MM.1S (cell line): Measurements from ENCODE around the gene GRAMD1B.

Source experiments
- DNase-seq: peaks from one replicate; pipeline ENCODE4 v3.0.0-alpha.2; 2015
- H2AFZ ChIP-seq: fragments of 300-600 bp; sonication (generic); 2 replicates; pipeline ENCODE4 v1.6.0; 2016; ENCODE audit warnings: antibody characterized with exemption, low read length
- H3F3A ChIP-seq: fragments of 300-600 bp; sonication (generic); 2 replicates; pipeline ENCODE4 v1.6.1; 2016; ENCODE audit warnings: mild to moderate bottlenecking, antibody characterized with exemption, low read length, moderate library complexity, mixed read lengths; ENCODE audit not compliant: insufficient read depth
- H3K27ac ChIP-seq: fragments of 300-600 bp; sonication (generic); 2 replicates; pipeline ENCODE4 v1.5.1; 2016; ENCODE audit warnings: mild to moderate bottlenecking, low read length
- H3K27me3 ChIP-seq: fragments of 300-600 bp; sonication (generic); replicated peaks from 2 replicates; pipeline ENCODE4 v1.6.0; 2016; ENCODE audit warnings: low read length; ENCODE audit not compliant: insufficient read depth
- H3K36me3 ChIP-seq: fragments of 300-600 bp; sonication (generic); replicated peaks from 2 replicates; pipeline ENCODE4 v1.6.1; 2016; ENCODE audit warnings: mild to moderate bottlenecking, low read length, mixed read lengths; ENCODE audit not compliant: insufficient read depth
- H3K4me1 ChIP-seq: fragments of 300-600 bp; sonication (generic); 2 replicates; pipeline ENCODE4 v1.6.1; 2016; ENCODE audit warnings: low read length, mixed read lengths
- H3K4me2 ChIP-seq: fragments of 300-600 bp; sonication (generic); 2 replicates; pipeline ENCODE4 v1.6.0; 2016; ENCODE audit warnings: low read depth, low read length
- H3K4me3 ChIP-seq: fragments of 300-600 bp; sonication (generic); 2 replicates; pipeline ENCODE4 v1.5.1; 2016; ENCODE audit warnings: low read length, mixed read lengths
- H3K79me2 ChIP-seq: fragments of 300-600 bp; sonication (generic); 2 replicates; pipeline ENCODE4 v1.6.1; 2016; ENCODE audit warnings: mixed run types, low read length, mixed read lengths
- H3K9ac ChIP-seq: fragments of 300-600 bp; sonication (generic); 2 replicates; pipeline ENCODE4 v1.6.1; 2016; ENCODE audit warnings: low read length, mixed read lengths
- H3K9me2 ChIP-seq: fragments of 300-600 bp; sonication (generic); replicated peaks from 2 replicates; pipeline ENCODE4 v1.6.1; 2016; ENCODE audit warnings: mild to moderate bottlenecking, low read length, mixed read lengths; ENCODE audit not compliant: insufficient read depth
- H3K9me3 ChIP-seq: fragments of 300-600 bp; sonication (generic); replicated peaks from 2 replicates; pipeline ENCODE4 v1.6.1; 2016; ENCODE audit warnings: mild to moderate bottlenecking, low read length, mixed read lengths; ENCODE audit not compliant: insufficient read depth
- H4K20me1 ChIP-seq: fragments of 300-600 bp; sonication (generic); 2 replicates; pipeline ENCODE4 v1.6.1; 2016; ENCODE audit warnings: mild to moderate bottlenecking, low read length, moderate library complexity, mixed read lengths; ENCODE audit not compliant: insufficient read depth
- EZH2 ChIP-seq: fragments of 300-600 bp; sonication (generic); optimal IDR thresholded peaks from 2 replicates; pipeline ENCODE3; 2017; ENCODE audit warnings: low read depth, mild to moderate bottlenecking, antibody characterized with exemption, low read length, mixed read lengths
- EZH2phosphoT487 ChIP-seq: fragments of 300-600 bp; sonication (generic); IDR thresholded peaks from 2 replicates; pipeline ENCODE4 v1.6.1; 2018; ENCODE audit warnings: antibody characterized with exemption, low read length
- TF ChIP-seq, protein P1 (sequence below): fragments of 300-600 bp; sonication (generic); IDR thresholded peaks from 2 replicates; pipeline ENCODE4 v1.5.1; 2016; ENCODE audit warnings: antibody characterized with exemption, low read length, mixed read lengths

Gene GRAMD1B

GRCh38 chr11:123525511-123525918, 95.4 kb downstream of the GRAMD1B start:
- Histone ChIP-seq H3K4me3 (no peak overlapping the region), H3K36me3 (no peaks in the 10 kb centered on the region), H3K9me3 (no peaks in the 10 kb centered on the region), H3K4me1 (no peaks in the 10 kb centered on the region), H3K4me2 (no peak overlapping the region), H3K9me2 (no peaks in the 10 kb centered on the region), H4K20me1 (no peaks in the 10 kb centered on the region), H2AFZ (no peak overlapping the region), H3F3A (no peaks in the 10 kb centered on the region), H3K27ac (no peak overlapping the region), H3K79me2 (no peaks in the 10 kb centered on the region), H3K27me3 (no peaks in the 10 kb centered on the region), H3K9ac (no peak overlapping the region)
- TF ChIP-seq, protein P1, sequence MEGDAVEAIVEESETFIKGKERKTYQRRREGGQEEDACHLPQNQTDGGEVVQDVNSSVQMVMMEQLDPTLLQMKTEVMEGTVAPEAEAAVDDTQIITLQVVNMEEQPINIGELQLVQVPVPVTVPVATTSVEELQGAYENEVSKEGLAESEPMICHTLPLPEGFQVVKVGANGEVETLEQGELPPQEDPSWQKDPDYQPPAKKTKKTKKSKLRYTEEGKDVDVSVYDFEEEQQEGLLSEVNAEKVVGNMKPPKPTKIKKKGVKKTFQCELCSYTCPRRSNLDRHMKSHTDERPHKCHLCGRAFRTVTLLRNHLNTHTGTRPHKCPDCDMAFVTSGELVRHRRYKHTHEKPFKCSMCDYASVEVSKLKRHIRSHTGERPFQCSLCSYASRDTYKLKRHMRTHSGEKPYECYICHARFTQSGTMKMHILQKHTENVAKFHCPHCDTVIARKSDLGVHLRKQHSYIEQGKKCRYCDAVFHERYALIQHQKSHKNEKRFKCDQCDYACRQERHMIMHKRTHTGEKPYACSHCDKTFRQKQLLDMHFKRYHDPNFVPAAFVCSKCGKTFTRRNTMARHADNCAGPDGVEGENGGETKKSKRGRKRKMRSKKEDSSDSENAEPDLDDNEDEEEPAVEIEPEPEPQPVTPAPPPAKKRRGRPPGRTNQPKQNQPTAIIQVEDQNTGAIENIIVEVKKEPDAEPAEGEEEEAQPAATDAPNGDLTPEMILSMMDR = no peak
- TF ChIP-seq EZH2phosphoT487 = no peak
- TF ChIP-seq EZH2 = no peak
- no peak for DNase-seq

DNA sequence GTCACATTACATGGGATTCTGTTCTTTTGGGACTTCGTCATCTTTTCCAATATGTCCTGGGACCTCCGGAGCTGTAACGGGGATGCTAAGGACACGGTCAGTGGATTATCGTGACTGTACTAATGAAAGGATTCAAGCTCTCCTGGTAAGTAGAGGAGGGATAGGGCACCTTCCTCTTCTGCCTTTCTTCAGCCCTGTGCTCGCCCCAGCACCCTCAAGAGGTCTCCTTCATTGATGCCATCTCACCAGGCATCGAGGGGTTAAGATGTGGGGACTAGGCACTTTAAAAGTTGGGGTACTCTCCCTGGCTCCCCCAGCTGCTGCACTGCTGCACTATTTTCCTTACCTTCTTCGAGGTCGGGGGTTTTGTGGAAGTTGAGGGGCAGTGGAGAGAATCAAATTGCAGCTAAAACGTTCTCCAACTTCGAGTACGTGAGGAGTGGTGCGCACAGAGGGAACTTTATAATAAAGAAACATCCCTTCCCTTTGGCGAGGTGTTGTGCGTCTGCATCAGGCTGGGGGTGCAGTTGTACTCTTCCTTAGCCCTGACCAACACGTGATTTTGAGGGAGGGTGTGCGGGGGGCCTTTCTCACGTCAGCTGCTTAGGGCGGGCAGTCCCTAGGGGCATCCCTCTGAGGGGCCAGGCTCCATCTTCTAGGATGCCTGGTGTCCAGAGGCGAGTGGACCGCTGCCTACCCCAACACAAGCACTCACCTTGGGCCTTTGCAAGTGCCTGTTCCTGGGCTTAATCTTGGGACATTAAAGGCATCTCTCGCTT, 96.1 kb downstream of the GRAMD1B start:
- H3K9me3 ChIP-seq = no peaks in the 10 kb centered on the region
- no peak overlapping the region for H3K9ac ChIP-seq
- no peak for DNase-seq
- H3K79me2 ChIP-seq = no peaks in the 10 kb centered on the region
- no peaks in the 10 kb centered on the region for H3K36me3 ChIP-seq
- H4K20me1 ChIP-seq = no peaks in the 10 kb centered on the region
- no peak overlapping the region for H3K4me3 ChIP-seq
- no peak overlapping the region for H3K4me2 ChIP-seq
- H3K27ac ChIP-seq = no peak overlapping the region
- no peaks in the 10 kb centered on the region for H3F3A ChIP-seq
- H3K9me2 ChIP-seq = no peaks in the 10 kb centered on the region
- H2AFZ ChIP-seq = no peak overlapping the region
- no peaks in the 10 kb centered on the region for H3K4me1 ChIP-seq
- TF ChIP-seq, protein P1 = no peak
- no peak for TF ChIP-seq EZH2phosphoT487
- H3K27me3 ChIP-seq = no peaks in the 10 kb centered on the region

- no peaks in the 10 kb centered on the region for H3K4me1 ChIP-seq
- TF ChIP-seq EZH2 = no peak
- TF ChIP-seq, protein P1 = no peak
- TF ChIP-seq EZH2phosphoT487 = no peak
- H3K9me3 ChIP-seq = no peaks in the 10 kb centered on the region
- no peak overlapping the region for H2AFZ ChIP-seq
- no peaks in the 10 kb centered on the region for H3K27me3 ChIP-seq
- no peak overlapping the region for H3K9ac ChIP-seq
- no peak overlapping the region for H3K27ac ChIP-seq
- H3F3A ChIP-seq = no peaks in the 10 kb centered on the region
- H3K9me2 ChIP-seq = no peaks in the 10 kb centered on the region
- DNase-seq = no peak
- no peaks in the 10 kb centered on the region for H3K36me3 ChIP-seq
- no peaks in the 10 kb centered on the region for H3K79me2 ChIP-seq
- no peak overlapping the region for H3K4me2 ChIP-seq
- H3K4me3 ChIP-seq = no peak overlapping the region
- H4K20me1 ChIP-seq = no peaks in the 10 kb centered on the region
Observed at GRCh38 chr11:123526918-123527317, 96.8 kb downstream of the GRAMD1B start.
